HG02970 (cell line): ENCODE results near the gene ARHGAP26.

Experiments used
- ATAC-seq: cut with Tn5 transposase; IDR thresholded peaks from one replicate; pipeline ENCODE4 v1.9.1; 2021; ENCODE audit warnings: mild to moderate bottlenecking, moderate library complexity, moderate number of reproducible peaks; ENCODE audit not compliant: unreplicated experiment, low FRiP score

The ARHGAP26 gene

DNA sequence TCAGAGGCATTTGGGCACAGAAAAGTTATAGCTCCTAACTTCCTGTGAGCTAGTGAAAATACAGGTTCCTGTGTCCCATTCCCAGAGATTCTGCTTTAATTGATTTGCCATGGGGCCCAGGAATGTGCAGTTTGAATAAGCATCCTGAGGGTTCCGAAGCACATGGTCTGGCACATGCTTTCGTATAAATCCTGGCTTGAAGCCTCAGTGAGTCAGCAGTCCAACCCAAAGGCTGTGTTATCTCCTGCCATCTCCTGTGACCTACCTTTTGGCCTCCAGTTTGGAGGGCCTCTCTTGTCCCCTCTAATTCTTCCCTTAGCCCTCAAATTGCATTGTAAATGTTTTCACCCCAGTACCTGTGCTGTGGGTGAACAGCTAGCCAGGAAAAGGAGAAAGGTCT, 449.5 kb downstream of the ARHGAP26 start:
- no peak for ATAC-seq

- ATAC-seq, result no peak
Observed at GRCh38 chr5:143220748-143221251, 450.6 kb downstream of the ARHGAP26 start.

- peak; percentile 50 for ATAC-seq
Observed at GRCh38 chr5:143222287-143223231, 452.4 kb downstream of the ARHGAP26 start.

- no peak for ATAC-seq
Observed at GRCh38 chr5:143224672-143225071, 454.5 kb downstream of the ARHGAP26 start.

DNA sequence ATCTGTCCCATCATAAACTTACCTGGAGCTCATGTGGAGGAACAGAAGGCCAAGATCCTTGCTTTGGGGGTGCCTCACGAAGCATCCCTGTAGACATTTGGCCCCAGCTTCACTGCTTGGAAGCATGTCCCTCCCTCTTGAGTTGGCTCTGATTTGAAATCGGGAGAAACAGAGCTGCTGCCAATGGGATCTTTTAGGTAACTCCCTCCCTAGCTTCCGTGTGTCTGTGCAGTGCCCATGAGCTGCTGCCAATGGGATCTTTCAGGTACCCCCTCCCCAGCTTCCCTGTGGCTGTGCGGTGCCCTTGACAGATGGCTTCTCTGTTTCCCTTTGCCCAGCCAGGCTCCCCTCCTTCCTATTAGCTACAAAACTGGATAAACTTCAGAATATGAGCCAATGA, 455.3 kb downstream of the ARHGAP26 start:
- no peak for ATAC-seq

DNA sequence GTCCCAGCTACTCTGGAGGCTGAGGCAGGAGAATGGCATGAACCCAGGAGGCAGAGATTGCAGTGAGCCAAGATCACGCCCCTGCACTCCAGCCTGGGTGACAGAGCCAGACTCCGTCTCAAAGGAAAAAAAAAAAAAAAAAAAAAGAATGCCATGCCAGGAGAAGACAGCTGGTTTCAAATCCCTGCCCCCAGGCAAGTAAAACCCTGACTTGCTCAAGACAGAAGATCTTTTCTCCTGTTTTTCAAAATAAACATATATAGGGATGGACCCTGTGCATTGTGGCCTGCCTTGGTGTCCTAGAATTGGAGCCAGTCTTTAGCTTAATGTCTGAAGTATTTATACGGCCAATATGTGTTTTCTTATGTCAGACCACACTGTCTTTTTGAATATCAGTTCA, 456.2 kb downstream of the ARHGAP26 start:
- no peak for ATAC-seq

DNA sequence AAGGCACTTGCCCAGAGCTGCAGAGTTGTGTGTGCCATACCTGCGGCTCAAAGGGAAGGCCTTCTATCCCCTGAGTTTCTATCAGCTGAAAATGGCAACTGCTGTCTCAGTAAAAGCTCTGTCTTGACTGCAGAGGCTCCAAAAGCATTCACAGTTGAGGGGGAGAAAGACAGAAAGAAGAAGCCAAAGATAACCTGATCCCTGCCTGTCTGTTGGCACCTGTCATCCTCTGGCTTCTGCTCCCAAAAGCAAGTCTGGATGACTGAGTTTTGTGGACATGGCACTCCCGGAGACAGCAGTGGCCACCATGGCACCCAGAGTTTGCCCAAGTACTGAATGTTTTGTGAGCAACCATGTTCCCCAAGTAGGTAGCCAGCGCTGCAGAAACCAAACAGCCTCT, 456.7 kb downstream of the ARHGAP26 start:
- ATAC-seq, result no peak

DNA sequence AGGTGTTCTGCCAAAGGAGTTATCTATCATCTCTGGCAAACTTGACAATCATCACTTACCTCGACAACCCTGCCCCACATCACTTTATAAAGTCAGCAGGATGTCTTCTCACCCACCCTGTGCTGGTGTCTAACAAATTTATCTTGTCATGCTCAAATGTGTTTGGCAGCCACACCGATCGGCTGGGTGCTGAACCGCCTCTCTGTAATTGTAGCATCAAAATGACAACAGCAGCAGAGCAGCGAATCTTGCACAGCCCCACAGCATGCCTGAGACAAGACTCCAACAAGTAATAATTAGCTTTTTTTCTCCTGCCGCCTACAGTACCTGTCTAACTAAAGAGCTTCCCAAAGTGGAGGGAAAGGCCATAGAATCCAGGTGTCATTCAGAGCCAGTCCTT, 457.1 kb downstream of the ARHGAP26 start:
- ATAC-seq, result no peak

GRCh38 chr5:143228597-143229293, 458.6 kb downstream of the ARHGAP26 start:
- no peak for ATAC-seq

DNA sequence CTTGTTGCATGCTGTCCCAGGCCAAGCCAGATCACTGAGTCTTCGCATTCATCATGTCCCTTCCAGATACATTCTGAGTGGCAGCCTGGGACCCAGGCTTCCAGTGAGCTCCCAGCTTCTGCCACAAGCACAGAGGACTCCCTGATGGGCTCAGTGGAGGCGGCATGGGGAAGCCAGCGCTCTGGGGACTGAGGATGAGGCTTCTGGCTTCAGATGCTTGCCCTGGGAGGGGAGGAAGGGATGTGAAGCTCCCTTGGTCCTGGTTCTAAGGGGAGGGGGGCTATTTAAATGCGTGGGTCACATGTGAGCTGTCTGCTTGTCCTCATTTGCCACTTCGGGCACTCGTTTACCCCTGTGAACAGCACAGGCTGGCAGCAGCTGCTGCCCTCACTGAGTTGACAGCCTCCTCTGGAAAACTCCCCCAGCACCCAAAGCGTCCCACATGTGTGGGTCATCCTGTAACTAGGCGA, 459.3 kb downstream of the ARHGAP26 start:
- peak; percentile 19 for ATAC-seq

GRCh38 chr5:143229896-143230675, 459.9 kb downstream of the ARHGAP26 start:
- peak; percentile 71 for ATAC-seq

DNA sequence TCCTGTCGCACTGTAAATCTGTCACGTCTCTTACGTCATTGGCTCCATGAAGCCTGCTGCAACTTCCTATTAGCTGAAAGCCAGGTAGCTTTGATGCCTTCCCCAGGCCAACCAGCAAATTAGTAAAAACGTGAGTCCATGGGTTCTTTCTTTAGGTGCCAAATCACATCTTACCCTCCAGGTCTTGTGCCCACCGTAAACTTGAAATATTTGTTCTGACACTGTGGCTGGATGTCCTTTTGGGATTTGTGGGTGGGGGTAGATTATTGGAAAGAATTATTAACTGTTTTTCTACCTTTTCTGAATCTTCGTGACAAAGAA, 460.5 kb downstream of the ARHGAP26 start:
- ATAC-seq, result no peak

DNA sequence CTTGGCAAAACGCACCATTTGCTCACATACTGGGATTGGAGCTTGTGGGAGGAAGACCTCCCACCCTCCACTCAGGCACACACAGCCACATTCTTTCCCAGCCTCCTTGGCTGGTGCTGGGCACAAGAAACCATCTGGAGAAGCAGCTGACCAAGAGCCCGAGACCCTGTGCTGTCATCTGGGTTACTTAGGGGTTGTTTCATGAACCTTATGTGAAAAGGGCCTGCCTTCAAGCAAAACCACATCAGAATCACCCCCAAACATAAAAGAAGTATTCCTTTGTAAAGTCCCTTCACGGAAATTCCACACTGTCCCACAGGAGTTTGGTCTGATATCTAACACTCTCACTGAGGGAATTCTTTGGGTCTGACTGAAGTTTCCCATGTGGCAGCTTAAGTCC, 461.2 kb downstream of the ARHGAP26 start:
- ATAC-seq, result no peak

- ATAC-seq, result peak; percentile 36
Observed at GRCh38 chr5:143231973-143232812, 462.0 kb downstream of the ARHGAP26 start.

DNA sequence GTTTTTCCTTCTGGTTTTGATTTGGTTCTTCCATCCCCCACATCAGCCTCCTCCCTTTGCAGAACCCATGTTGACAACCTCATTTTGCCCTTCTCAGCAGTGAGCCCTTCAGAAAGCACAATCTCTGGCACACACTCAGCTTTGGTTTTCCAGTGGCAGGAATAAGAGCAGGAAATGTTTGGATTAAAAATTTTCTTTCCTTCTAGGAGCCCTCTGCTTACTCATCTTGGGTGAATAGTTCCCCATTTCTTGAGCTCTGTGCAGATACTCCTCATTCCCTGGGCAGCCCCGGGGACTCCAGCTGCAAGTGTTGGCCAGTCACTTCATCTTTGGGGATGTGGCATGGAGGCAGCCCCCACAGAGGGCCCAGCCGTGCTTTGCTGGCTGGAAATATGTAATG, 462.9 kb downstream of the ARHGAP26 start:
- no peak for ATAC-seq

DNA sequence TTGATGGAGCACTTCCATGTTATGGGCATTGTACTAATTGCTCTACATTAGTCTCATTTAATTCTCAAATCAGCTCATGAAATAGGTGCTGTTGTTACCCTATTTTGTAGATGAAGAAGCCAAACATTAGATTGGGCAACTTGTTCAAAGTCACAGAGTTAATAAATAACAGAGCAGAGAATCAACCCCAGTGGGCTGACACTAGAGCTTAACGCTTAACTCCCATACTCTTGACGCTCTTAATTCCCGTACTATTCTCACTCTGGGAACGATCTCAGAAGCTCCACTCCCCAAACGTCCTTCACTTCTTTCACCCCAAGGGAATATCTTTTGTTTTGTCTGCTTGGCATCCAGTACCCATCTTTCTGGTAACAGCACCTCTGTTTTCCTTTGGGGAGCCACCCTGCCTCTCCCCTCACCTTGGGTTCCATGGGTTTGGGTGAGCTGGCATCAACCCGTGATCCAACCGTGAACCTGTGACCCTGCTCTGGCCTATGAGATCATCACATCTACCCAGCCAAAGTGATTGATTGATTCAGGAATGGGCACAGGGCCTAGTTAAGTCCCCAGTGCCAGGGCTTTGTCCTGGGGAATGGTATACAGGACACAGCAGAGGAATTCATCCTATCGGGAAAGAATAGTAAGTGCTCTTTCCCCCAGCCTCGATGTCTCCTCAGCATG, 464.1 kb downstream of the ARHGAP26 start:
- ATAC-seq, result no peak

DNA sequence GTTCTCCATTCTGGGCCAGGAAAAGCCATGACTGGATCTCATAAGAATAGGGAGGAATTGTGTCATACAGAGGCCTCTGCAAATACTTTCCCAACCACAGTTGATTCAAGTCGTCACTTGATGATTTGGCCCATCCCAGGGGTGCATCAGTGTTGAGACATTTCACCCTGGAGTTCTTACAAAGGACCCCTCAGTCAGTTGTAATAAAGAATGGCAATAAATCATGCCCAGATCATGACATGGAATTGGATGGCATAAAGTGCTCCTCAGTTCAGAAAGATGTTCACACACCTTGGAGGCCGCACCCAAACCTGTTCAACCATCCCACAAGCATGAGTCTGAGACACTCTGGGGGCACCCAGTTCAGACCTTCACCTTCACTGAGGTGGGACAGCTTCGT, 465.2 kb downstream of the ARHGAP26 start:
- ATAC-seq, result no peak

DNA sequence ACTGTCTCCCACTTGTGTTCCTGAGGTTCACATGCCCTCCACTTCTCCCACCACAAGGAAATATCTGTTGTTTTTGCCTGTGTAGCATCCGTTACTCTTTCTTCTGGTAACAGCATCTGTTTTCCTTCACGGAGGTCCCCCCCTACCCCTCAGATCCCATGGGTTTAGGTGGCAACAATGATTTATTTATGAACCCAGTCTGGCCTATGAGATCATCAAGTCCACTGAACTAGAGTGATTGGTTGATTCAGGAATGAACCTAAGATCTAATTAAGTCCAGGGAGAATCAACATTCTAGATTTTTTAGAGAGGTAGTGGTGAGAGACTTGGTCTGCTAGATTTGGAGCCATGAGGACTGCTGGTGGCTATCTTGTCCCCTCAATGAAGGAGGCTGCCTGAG, 466.5 kb downstream of the ARHGAP26 start:
- ATAC-seq, result no peak

GRCh38 chr5:143237664-143238063, 467.5 kb downstream of the ARHGAP26 start:
- ATAC-seq, result no peak
